HG02759 (cell line): ENCODE data around the gene ARAP3.
"Not testable (repeated sequence)": the region's sequence is repeated elsewhere in the genome, so short reads cannot be mapped to it uniquely, and the experiment has no call there.

Experiments used
- ATAC-seq: cut with Tn5 transposase; IDR thresholded peaks from one replicate; pipeline ENCODE4 v1.9.1; 2021; ENCODE audit warnings: mild to moderate bottlenecking, moderate library complexity; ENCODE audit not compliant: unreplicated experiment

ARAP3 gene

GRCh38 chr5:141618030-141618803, 63.8 kb downstream of the ARAP3 start:
- ATAC-seq = peak; percentile 30

- no peak for ATAC-seq
Observed at GRCh38 chr5:141617682-141618029, 64.4 kb downstream of the ARAP3 start.

GRCh38 chr5:141617128-141617527, 64.9 kb downstream of the ARAP3 start:
- no peak for ATAC-seq

- no peak for ATAC-seq
Observed at GRCh38 chr5:141615991-141616720, 65.9 kb downstream of the ARAP3 start.

- ATAC-seq = no peak
Observed at GRCh38 chr5:141613344-141613743, 68.7 kb downstream of the ARAP3 start.

- ATAC-seq = no peak
Observed at GRCh38 chr5:141611289-141611688, 70.7 kb downstream of the ARAP3 start.

GRCh38 chr5:141609921-141610320, 72.1 kb downstream of the ARAP3 start:
- not testable (repeated sequence) for ATAC-seq

- ATAC-seq = no peak
Observed at GRCh38 chr5:141609044-141609443, 73.0 kb downstream of the ARAP3 start.

GRCh38 chr5:141608557-141608956, 73.5 kb downstream of the ARAP3 start:
- no peak for ATAC-seq

GRCh38 chr5:141608046-141608445, 74.0 kb downstream of the ARAP3 start:
- no peak for ATAC-seq

- ATAC-seq = peak; percentile 97
Observed at GRCh38 chr5:141605523-141606277, 76.3 kb downstream of the ARAP3 start.

- ATAC-seq = no peak
Observed at GRCh38 chr5:141603923-141604717, 77.9 kb downstream of the ARAP3 start.
